HG03442 (cell line): Measurements from ENCODE around the gene COLEC12.

Source experiments
- ATAC-seq: cut with Tn5 transposase; IDR thresholded peaks from one replicate; pipeline ENCODE4 v1.9.1; 2021; ENCODE audit warnings: mild to moderate bottlenecking, moderate library complexity; ENCODE audit not compliant: unreplicated experiment

COLEC12 gene

DNA sequence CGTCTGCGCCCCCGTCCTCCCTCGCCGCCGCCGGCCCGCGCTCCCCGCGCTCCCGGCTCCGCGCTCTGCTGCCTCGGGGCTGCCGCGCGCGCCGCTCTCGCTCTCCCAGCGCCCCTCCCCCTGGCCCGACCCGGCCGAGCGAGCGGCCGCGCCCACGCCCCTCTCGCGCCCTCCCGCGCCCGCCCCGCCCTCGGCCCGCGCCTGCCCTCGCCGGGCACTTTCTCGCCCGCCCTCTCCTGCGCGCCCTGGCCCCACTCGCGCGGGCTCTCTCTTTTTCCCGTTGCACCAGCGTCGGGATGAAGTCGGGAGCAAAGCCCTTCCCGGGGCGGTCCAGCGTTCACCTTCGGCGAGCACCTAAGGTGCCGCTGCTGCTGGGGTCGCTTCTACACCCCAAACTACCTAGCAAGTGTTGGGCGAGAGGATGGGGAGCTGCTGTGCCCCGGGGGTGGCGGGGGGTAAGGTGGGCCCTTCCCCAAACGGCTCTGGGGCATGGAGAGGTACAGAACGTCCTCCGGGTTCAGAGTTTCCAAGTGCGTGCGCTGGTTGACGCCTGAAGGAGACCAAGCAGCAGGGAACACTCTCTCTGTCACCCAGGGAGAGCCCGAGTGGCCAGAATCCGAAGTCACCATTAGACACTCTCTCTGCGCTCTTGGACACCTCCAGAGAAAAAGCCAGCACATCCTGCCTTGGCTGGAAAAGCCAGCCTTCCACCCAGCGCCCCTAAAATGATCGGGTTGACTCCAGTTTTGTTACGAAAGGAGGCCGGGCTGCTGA is at the start of gene COLEC12:
Gene COLEC12 (minus strand): TSS at position 70 of the 774 bp plus-strand sequence. CDS start 187 bp downstream, outside the sequence.
- no peak for ATAC-seq

DNA sequence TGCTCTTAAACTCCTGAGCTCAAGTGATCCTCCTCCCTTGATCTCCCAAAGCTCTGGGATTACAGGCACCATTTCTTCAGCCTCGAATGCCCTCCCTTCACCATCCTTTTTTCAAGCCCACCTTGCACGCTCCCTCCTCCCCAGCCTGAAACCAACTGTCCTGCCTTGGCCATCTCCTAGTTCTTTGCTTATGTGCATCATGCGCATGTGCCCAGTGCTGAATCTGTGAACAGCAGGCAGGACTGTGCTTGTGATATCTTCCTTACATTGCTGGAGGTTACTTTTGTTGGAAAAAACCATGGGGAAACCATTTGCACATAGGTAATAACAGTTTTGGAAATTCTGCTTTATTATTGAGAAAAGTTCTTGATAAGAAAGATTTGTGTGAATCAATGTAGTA is 49.5 kb upstream of the COLEC12 start:
- no peak for ATAC-seq

DNA sequence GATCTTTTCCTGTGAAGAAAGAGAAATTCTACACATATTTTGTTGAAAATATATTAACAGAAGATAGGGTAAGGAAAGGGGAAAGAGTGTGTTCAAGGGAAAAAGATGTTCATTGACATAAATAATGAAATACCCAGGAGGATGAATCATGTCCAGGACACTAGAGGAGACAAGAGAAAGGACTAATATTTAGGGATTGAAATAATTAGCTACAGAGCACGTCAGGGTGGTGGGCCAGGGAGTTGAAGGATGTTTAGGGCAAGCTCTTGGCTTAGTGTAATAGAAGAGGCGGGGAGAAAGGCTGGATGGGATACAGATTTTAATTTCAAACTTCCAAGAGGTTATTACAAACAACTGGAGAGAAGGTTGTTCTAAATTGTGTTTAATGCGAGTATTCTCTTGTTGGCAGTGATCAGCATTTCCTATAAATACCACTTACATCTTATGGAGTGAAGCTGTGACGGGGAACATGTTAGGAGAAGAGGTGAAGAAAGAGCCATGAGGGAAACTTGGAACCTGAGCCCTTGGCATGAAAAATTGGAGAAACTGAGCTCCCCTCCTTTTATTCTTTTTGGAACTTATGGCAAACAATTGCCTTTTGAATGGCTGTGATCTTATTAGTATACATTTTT is 43.1 kb upstream of the COLEC12 start:
- ATAC-seq = no peak

DNA sequence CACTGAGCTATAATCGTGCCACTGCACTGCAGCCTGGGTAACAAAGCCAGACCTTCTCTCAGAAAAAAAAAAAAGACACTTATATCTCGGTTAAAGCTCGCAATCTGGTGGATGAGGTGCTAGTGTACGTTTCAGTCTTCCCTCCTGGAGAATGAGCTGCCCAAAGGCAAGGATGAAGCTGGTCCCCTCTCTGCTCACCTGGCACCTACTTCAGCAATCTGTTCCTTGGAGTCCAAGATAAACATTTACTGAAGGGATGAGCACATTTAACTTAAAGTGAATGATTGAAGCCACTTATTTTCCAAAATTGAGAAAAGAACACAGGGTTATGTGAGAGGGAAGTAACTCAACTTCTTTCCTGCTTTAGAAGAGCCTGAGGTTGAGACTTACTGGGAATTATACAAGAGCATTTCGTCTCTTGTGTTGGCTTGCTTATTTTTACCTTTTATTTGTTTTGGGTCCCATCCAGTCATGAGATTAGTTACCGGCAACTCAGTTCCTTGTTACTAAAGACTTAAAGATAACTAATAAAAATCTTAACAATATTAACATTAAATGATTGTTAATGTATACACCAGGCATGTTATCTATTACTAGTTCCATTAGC is 33.6 kb upstream of the COLEC12 start:
- no peak for ATAC-seq

DNA sequence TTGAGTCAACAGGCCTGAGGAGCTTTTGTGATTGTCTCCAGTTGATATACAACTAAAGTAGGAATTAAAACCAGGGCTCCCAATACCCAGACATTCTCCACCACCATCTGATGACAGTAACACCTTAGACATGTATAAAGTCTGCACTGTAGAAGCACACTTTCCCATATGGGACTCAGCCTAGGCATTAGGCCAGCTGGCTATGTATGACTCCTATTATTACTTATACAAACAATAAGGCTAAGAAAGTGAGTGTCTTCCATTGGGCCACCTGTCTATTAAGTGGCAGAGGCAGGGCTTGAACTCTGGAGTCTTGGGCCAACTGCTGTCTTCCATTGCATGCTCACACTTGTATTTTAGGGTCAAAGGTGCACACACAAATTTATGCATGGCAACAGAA is 32.1 kb upstream of the COLEC12 start:
- no peak for ATAC-seq

DNA sequence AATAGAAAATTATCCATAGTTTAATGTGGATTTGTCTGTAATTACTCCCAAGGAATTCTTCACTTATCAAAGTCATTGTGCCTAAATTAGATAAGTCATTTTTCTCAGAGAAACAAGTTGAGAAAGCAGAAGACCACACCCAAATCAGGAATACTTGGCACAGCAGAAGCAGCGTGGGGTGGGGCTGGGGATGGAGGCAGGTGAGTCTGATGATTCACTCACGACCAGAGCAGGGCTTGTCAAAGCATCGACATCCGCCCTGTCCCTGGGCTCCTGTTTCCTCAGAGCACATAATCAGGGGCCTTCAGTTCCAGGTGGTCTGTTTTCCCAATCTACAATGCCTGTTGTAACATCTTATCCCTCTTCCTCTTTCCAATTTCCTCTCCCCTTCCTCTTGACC is 31.5 kb upstream of the COLEC12 start:
- ATAC-seq = no peak

DNA sequence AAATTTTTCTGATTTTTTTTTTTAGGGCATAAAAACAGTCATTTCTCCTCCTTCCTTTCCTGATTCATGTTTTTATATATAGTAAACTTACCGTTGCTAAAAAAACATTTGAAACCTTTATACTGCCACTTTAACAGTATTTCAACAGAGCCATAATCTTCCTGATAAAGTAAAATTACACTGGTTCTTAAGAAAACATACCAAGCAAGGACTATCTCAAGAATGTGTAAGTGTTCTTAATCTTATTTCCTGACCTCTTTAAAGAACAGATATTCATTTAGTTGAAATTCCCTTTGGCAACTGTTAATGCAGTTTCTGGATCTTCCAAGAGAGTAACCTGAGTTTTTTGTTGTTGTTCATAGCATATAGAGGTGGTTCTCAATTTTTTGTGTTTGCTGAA is 26.6 kb upstream of the COLEC12 start:
- ATAC-seq = no peak

DNA sequence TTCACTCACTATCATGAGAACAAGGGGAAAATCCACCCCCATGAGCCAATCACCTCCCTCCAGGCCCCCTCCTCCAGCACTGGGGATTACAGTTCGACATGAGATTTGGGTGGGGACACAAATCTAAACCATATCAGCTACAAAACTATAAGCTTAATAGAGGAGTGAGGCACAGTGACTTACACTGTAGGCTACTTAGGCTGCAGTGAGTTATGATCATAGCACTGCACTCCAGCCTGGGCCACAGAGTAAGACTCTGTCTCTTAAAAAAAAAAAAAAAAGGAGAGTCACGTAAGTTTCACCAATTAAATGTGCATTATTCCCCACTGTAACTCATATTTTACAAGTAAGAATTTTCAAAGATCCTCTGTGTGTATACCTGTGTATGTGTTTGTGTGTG is 26.2 kb upstream of the COLEC12 start:
- ATAC-seq = no peak

DNA sequence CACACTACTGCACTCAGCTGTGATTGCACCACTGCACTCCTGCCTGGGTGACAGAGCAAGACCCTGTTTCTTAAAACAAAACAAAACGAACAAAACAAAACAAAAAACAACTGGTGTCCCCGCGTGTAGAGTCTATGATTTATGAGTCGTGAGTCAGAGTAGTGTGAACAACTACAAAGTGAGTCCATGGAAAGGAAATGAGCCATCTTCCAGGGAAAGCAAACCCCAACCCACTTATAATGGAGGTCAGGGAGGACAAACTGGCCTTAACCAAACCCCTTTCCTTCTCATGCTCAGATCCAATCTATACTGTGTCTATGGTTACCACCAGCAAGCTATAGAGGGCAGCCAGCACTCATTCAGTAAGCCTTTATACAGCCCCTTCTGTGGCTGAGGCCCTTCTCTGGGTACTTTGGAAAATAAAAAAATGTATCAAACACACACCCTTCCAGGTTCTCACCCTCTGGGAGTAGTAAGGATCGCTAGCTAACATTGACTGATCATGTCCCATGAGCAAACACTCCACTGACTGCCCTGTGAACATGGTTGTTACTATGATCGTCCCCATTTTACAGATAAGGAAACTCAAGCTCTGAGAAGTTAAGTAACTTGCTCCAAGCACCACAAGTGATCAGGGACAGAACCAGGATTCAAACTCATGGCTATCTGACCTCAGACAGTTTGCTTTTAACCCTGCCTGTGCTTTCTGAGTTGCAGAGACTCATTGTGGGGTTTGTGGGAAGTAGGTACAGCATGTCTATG is 24.7 kb upstream of the COLEC12 start:
- ATAC-seq = no peak

DNA sequence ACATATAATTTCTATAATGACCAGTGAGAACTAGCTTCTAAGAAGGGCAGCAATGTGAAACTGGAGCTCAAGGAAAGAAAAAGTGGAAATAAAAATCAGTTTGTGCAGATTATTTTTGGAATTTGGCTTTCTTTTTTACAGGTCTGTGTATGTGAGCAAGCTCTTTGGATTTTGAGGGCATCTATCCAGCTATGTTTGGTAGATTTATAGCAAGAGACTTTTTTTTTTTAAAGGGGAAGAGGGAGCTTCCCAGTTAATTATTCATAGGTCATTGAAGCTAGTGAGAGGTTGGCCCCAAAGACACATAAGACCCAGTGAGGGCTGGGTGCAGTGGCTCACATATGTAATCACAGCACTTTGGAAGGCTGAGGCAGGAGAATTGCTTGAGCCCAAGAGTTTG is 24.0 kb upstream of the COLEC12 start:
- ATAC-seq = no peak

DNA sequence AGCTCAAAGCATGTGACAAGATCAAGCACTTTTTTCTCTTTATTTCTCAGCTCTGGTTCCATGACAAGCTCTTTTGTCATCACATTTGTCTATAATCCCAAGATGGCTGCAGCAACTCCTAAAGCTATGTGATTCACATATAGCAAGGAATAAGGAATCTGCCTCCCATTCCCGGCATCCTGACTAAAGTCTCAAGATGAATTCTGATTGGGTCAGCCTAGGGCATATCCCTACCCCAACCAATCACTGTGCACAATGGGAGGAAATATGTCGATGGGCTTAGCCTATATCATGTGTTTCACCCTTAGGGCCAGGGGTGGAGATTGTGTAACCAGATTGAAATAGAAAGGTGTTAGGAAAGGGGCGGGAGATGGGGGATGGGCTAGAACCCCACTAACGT is 23.1 kb upstream of the COLEC12 start:
- ATAC-seq = no peak

DNA sequence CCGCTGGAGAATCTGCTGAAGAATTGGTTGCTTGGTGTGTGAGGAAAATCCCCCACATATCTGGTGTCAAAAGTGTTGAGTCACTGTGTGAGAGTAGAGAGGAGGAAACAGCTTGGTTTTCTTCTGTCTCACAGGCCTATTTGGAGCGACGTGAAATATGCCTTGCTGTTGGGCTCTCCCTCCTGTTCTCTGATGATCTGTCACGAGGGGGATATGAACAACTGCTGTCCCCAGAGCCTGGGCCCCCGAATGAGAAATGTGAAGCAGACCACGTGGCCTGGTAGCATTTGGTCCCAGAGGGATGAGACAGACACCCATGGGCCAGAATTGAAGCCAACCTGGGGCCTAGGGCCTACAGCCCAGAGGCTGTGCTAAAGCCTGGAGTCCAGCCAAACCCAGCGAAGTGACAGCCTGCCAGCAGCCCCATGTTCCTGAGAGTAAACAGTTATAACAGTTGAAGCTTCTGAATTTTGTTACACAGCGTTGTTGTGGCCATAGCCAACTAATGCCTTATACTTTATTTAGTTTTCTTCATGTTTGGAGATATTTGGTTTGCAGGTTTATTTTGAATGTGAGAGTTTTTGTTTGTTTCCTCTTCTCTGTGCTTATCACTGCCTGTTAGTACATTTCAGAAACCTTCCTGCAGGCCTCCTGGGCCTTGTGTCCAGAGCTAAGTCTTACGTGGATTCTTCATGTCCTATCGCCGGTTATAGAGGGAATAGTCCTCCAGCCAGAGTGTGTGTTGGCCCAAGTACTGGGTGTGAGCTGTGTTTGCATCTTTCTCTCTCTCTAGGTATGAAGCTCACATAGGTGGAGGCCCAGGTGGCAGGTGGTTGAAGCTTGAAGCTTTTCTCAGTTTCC is 18.7 kb upstream of the COLEC12 start:
- ATAC-seq = peak; percentile 89

DNA sequence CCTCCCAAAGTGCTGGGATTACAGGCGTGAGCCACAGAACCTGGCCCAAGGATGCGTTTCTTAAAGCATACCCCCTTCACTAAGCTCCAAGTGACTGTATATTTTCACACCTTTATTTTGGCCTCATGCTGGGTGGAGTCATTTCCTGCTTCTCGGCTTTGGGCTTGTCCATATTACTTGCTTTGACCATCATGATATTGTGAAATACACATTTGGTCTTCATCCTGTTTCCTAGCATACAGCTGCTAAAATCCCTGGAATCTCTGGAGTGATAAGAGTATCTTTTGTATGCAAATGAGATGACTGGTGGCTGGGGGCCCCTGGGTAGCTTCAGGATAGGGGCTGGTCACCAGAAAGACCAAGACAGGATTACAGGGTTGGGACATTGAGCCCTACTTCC is 17.6 kb upstream of the COLEC12 start:
- ATAC-seq = no peak

DNA sequence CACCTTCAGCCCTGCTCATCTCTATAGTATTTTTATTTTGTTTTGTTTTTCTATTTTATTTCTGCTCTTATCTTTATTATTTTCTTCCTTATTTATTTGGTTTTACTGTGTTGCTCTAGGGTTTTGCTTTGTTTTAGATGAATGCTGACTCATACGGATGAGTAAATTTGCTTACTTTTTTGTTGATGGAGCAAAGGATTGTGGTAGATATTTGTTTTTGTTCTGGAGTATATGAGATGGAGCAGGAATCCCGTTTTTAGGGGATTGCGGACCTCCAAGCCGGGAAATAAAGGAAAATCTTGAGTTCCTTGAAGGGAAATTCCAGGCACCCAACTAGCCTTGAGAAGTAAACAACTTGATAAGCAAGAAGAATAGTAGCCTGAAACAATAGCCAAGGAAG is 15.3 kb upstream of the COLEC12 start:
- no peak for ATAC-seq

DNA sequence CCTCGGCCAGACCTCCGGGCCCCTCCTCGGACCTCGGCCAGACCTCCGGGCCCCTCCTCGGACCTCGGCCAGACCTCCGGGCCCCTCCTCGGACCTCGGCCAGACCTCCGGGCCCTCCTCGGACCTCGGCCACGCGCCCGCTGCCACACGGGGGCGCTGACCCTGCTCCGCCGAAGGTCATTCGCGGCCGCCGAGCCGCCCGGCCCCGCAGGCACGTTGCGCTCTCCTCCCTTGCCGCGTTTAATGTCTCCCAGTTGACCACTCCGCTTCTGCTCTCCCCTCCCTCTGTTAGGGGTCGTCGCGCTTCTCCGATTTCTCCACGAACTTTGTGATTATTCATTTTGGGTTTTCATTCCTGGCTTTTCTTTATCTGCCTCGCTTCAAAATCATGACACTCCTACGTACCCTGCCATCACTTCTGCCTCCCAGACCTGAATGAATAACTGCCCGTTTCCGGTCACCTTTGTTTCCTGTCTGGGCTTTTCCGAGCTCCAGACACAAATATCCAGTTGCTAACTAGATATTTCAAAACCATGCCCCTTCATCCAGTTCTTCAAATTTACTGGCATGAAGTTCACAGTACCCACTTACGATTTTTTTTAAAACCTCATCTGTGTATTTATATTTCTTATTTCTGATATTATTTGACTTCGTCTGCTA is 14.8 kb upstream of the COLEC12 start:
- ATAC-seq = no peak

DNA sequence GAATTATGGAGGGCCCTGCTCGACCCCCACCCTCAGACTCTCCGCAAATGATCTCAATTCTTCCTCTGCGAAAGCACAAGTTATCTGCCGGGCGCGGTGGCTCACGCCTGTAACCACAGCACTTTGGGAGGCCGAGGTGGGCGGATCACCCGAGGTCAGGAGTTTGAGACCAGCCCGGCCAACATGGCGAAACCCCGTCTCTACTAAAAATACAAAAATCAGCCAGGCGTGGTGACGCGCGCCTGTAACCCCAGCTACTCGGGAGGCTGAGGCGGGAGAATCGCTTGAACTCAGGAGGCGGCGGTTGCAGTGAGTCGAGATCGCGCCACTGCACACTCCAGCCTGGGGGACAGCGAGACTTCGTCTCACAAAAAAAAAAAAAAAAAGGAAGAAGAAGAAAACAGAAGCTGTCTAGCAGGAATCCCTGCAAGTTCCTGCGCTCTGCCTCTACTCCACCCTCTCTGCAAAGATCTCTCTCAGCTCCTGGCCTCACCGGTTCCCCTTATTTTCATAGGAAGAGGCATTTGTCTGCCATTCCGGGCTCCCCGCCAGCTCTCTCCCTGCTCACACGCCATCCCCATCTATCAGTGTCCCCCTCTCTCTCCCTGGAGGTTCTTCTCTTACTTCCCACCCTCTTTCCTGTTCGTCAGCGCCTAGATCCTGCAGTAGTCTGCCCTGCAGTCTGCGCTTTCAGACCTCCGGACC is 13.5 kb upstream of the COLEC12 start:
- no peak for ATAC-seq

DNA sequence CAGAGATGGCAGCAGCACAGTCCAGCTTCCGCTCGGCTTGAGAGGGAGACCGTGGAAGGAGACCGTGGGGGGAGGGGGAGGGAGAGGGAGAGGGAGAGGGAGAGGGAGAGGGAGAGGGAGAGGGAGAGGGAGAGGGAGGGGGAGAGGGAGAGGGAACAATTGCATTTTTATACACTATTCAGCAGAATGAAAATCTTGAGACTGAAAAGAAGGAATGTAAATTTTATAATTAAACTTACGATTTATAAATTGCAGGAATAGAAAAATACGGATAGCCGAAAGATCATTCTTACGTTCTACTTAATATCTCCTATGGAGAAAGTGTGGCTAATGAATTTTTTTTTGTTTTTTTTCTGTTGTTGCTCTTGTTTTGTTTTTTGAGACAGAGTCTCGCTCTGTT is 12.5 kb upstream of the COLEC12 start:
- no peak for ATAC-seq

DNA sequence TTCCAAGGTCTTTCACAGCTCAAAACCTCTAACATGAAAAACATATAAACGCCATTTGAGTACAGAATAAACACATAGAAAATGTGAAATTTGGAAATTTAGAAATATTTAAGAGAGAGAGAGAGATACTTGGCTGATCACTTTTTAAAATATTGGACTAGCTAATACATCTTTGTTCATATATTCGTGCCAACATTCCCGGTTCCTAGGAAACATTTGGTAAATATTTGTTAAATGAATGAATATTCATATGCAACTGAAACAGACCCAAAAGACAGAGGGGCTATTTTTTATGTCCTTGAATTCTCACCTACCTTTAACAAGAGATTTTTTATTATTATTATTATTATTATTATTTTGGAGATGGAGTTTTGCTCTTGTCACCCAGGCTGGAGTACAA is 8.3 kb upstream of the COLEC12 start:
- no peak for ATAC-seq

DNA sequence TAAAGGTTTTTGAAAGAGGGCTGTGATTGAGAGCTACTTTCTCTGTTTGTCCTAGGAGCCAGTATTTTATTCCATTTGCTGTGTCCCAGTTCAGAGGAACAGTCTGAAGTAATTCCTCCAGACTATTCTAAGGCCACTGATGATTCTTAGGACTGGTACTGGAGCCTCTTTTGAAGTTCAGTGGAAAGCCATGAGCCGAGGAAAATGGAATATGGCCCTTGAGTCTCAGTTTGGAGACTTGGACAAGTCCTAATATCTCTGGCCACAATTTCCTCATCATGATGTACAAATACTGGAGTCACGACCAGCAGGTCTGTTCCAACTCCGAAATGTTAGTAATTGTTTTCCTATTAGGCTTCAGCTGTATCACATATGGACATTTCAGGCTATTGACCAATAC is 7.1 kb upstream of the COLEC12 start:
- no peak for ATAC-seq
